ENCODE results near the gene METRN.

DNA sequence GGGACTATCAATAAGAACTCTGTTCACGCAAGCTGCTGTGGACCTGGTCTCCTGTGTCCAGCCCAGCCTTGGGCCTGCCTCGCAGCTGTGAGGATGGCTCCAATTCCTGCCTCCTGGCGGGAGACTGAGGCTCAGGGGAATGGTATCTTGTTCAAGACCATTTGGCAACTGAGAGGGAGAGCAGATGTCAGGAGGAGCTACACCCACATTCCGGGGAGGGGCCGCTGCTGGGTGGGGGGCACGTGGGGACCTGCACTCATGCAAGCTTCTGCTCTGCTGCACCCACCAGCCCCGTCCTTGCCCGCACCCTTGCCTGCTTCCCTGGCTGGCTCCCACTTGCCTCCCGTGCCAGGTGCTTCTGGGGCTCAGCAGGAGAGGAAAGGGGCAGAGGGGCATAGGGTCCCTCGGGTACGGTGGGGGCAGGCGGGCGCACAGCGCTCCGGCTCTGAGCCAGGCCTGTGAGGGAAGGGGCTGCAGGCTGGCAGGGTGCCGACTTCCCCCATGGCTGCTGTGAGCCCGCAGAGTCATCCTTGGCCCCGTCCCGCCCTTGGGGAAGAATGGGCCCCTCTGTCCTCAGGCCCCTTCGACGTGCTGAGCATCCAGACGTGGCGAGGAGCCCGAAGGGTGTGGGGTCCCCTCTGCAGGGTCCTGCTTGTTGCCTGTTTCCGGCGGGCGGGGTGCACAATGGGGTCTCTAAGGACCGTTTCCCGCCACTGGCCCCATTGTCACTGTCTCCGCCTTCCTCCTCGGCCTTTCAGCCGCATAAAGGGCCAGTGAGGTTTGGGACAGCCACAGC is 2.7 kb downstream of the METRN start:
- TF ChIP-seq, protein P1, sequence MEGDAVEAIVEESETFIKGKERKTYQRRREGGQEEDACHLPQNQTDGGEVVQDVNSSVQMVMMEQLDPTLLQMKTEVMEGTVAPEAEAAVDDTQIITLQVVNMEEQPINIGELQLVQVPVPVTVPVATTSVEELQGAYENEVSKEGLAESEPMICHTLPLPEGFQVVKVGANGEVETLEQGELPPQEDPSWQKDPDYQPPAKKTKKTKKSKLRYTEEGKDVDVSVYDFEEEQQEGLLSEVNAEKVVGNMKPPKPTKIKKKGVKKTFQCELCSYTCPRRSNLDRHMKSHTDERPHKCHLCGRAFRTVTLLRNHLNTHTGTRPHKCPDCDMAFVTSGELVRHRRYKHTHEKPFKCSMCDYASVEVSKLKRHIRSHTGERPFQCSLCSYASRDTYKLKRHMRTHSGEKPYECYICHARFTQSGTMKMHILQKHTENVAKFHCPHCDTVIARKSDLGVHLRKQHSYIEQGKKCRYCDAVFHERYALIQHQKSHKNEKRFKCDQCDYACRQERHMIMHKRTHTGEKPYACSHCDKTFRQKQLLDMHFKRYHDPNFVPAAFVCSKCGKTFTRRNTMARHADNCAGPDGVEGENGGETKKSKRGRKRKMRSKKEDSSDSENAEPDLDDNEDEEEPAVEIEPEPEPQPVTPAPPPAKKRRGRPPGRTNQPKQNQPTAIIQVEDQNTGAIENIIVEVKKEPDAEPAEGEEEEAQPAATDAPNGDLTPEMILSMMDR (IDR thresholded peaks at IDR 0.05), result no peak
- no peak for TF ChIP-seq POLR2A (IDR thresholded peaks at IDR 0.05)
